IMR-90 (cell line): ENCODE results near the gene EIF4ENIF1.
A peak's percentile ranks its signal among the peaks of the same experiment; 100 is the strongest.

Experiments
- CEBPB ChIP-seq: IDR thresholded peaks from 2 replicates; pipeline ENCODE4 v1.6.1; 2012; ENCODE audit warnings: low read depth, low read length, improper control_type of control experiment
- CHD1 ChIP-seq: IDR thresholded peaks from 2 replicates; pipeline ENCODE4 v1.6.1; 2012; ENCODE audit warnings: low read depth, low read length, improper control_type of control experiment
- MAFK ChIP-seq: IDR thresholded peaks from 2 replicates; pipeline ENCODE4 v1.6.1; 2012; ENCODE audit warnings: low read depth, low read length, improper control_type of control experiment
- MAZ ChIP-seq: IDR thresholded peaks from 2 replicates; pipeline ENCODE4 v1.6.1; 2012; ENCODE audit warnings: low read depth, mild to moderate bottlenecking, low read length, improper control_type of control experiment, moderate library complexity, borderline replicate concordance
- MXI1 ChIP-seq: IDR thresholded peaks from 2 replicates; pipeline ENCODE4 v1.6.1; 2012; ENCODE audit warnings: low read depth, mild to moderate bottlenecking, low read length, moderate library complexity, borderline replicate concordance
- NFE2L2 ChIP-seq: fragments of 150-350 bp; IDR thresholded peaks from 2 replicates; pipeline ENCODE4 v1.6.1; 2016; ENCODE audit warnings: low read depth, mild to moderate bottlenecking, low read length
- POLR2A ChIP-seq: IDR thresholded peaks from 2 replicates; pipeline ENCODE4 v1.6.1; 2012; ENCODE audit warnings: mild to moderate bottlenecking, low read depth, low read length
- RAD21 ChIP-seq: IDR thresholded peaks from 2 replicates; pipeline ENCODE4 v1.6.1; 2012; ENCODE audit warnings: low read length, improper control_type of control experiment
- RCOR1 ChIP-seq: IDR thresholded peaks from 2 replicates; pipeline ENCODE4 v1.6.1; 2012; ENCODE audit warnings: mild to moderate bottlenecking, low read length, improper control_type of control experiment; ENCODE audit not compliant: insufficient replicate concordance
- RFX5 ChIP-seq: IDR thresholded peaks from 2 replicates; pipeline ENCODE4 v1.8.0; 2012; ENCODE audit warnings: low read depth, mild to moderate bottlenecking, low read length, moderate library complexity
- SMC3 ChIP-seq: fragments of 150-350 bp; IDR thresholded peaks from 2 replicates; pipeline ENCODE4 v1.6.1; 2016; ENCODE audit warnings: low read depth, mild to moderate bottlenecking, antibody characterized with exemption, low read length, moderate library complexity
- TF ChIP-seq, protein P1 (sequence below): conservative IDR thresholded peaks from 2 replicates; pipeline ENCODE4 v1.5.1; 2012; ENCODE audit warnings: mild to moderate bottlenecking, low read depth, low read length, improper control_type of control experiment
- TF ChIP-seq, protein P2 (sequence below): fragments of 150-350 bp; IDR thresholded peaks from 2 replicates; pipeline ENCODE4 v1.6.1; 2016; ENCODE audit warnings: low read depth, mild to moderate bottlenecking, low read length, moderate library complexity, borderline replicate concordance
- TF ChIP-seq, protein P3 (sequence below): fragments of 150-350 bp; IDR thresholded peaks from 2 replicates; pipeline ENCODE4 v1.6.1; 2017; ENCODE audit warnings: mild to moderate bottlenecking, antibody characterized with exemption, low read length, low read depth

GRCh38 chr22:31399211-31400022 is 90.2 kb downstream of the EIF4ENIF1 start, which contains the start of gene DRG1:
- TF ChIP-seq, protein P1, sequence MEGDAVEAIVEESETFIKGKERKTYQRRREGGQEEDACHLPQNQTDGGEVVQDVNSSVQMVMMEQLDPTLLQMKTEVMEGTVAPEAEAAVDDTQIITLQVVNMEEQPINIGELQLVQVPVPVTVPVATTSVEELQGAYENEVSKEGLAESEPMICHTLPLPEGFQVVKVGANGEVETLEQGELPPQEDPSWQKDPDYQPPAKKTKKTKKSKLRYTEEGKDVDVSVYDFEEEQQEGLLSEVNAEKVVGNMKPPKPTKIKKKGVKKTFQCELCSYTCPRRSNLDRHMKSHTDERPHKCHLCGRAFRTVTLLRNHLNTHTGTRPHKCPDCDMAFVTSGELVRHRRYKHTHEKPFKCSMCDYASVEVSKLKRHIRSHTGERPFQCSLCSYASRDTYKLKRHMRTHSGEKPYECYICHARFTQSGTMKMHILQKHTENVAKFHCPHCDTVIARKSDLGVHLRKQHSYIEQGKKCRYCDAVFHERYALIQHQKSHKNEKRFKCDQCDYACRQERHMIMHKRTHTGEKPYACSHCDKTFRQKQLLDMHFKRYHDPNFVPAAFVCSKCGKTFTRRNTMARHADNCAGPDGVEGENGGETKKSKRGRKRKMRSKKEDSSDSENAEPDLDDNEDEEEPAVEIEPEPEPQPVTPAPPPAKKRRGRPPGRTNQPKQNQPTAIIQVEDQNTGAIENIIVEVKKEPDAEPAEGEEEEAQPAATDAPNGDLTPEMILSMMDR, result no peak
- peak; percentile 78; the same call in 1 of the 2 replicates for TF ChIP-seq MAZ
- peak; percentile 78; the same call in 1 of the 2 replicates for TF ChIP-seq MXI1
- TF ChIP-seq RFX5, result no peak
- no peak for TF ChIP-seq RCOR1
- TF ChIP-seq POLR2A, result peak; percentile 92
- TF ChIP-seq MAFK, result no peak
- no peak for TF ChIP-seq CEBPB
- TF ChIP-seq, protein P2, sequence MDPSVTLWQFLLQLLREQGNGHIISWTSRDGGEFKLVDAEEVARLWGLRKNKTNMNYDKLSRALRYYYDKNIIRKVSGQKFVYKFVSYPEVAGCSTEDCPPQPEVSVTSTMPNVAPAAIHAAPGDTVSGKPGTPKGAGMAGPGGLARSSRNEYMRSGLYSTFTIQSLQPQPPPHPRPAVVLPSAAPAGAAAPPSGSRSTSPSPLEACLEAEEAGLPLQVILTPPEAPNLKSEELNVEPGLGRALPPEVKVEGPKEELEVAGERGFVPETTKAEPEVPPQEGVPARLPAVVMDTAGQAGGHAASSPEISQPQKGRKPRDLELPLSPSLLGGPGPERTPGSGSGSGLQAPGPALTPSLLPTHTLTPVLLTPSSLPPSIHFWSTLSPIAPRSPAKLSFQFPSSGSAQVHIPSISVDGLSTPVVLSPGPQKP, result no peak
- TF ChIP-seq, protein P3, sequence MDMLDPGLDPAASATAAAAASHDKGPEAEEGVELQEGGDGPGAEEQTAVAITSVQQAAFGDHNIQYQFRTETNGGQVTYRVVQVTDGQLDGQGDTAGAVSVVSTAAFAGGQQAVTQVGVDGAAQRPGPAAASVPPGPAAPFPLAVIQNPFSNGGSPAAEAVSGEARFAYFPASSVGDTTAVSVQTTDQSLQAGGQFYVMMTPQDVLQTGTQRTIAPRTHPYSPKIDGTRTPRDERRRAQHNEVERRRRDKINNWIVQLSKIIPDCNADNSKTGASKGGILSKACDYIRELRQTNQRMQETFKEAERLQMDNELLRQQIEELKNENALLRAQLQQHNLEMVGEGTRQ, result no peak; the same call in 1 of the 2 replicates
- TF ChIP-seq CHD1, result no peak
- no peak for TF ChIP-seq NFE2L2
- TF ChIP-seq RAD21, result no peak
- no peak for TF ChIP-seq SMC3
